SK-N-MC (cell line): Measurements from ENCODE around the gene WDFY4.

ENCODE experiments used
- EZH2 ChIP-seq: fragments of 200-600 bp; sonication (generic); IDR thresholded peaks from one replicate; pipeline ENCODE4 v1.6.1; 2017; ENCODE audit warnings: antibody characterized with exemption
- FOXP2 ChIP-seq: optimal IDR thresholded peaks from 2 replicates; pipeline ENCODE3; 2011; ENCODE audit warnings: mild to moderate bottlenecking, moderate library complexity; ENCODE audit not compliant: insufficient read depth; ENCODE audit errors: extremely low read length, control extremely low read depth
- POLR2AphosphoS5 ChIP-seq: IDR thresholded peaks from 2 replicates; pipeline ENCODE4 v1.6.1; 2012; ENCODE audit warnings: mild to moderate bottlenecking, low read depth, low read length, borderline replicate concordance

- TF ChIP-seq POLR2AphosphoS5 (no peak), EZH2 (no peak), FOXP2 (no peak)
Observed at GRCh38 chr10:48776528-48776927, 91.9 kb downstream of the WDFY4 start.
